Fibroblast of lung (primary cell): Measurements from ENCODE around the gene KLC1. TPM values are rescaled to one million over a fixed set of nuclear protein-coding genes. Genes with fewer than 3 reads are reported as not detected.

ENCODE experiments used
- DNase-seq, 2 donors: peaks; one replicate each; pipeline versions ENCODE4 v3.0.0 to v3.0.0-alpha.2; 2010; ENCODE audit warnings: low read depth in 2 of 2
- H2AFZ ChIP-seq: 2 replicates; pipeline ENCODE4 v1.5.1; 2012; ENCODE audit warnings: low read length, control low read depth, inconsistent platforms
- H3K27ac ChIP-seq: 2 replicates; pipeline ENCODE4 v1.5.1; 2011; ENCODE audit warnings: low read length, control low read depth; ENCODE audit not compliant: insufficient read depth
- H3K27me3 ChIP-seq: 2 replicates; pipeline ENCODE4 v1.5.1; 2011; ENCODE audit warnings: mild to moderate bottlenecking, low read length; ENCODE audit not compliant: control insufficient read depth, insufficient read depth
- H3K36me3 ChIP-seq: 2 replicates; pipeline ENCODE4 v1.5.1; 2011; ENCODE audit warnings: low read length; ENCODE audit not compliant: control insufficient read depth, insufficient read depth
- H3K4me1 ChIP-seq: 2 replicates; pipeline ENCODE4 v1.5.1; 2011; ENCODE audit warnings: low read length; ENCODE audit not compliant: control insufficient read depth, insufficient read depth; ENCODE audit errors: extremely low read depth
- H3K4me2 ChIP-seq: 2 replicates; pipeline ENCODE4 v1.5.1; 2011; ENCODE audit warnings: low read length, control low read depth; ENCODE audit not compliant: insufficient read depth; ENCODE audit errors: extremely low read depth
- H3K4me3 ChIP-seq, 4 experiments: fragments of 200-600 bp in 1 of 4; sonication (generic) in 1 of 4; replicated peaks in 1 of 4; 2 replicates each; pipeline ENCODE4 v1.5.1; 2011 to 2016; ENCODE audit warnings: low read length in 4 of 4, low read depth in 3 of 4, mild to moderate bottlenecking in 3 of 4, control low read depth in 2 of 4, inconsistent platforms in 1 of 4, mixed read lengths in 1 of 4; ENCODE audit not compliant: insufficient read depth in 1 of 4; ENCODE audit errors: control extremely low read depth in 1 of 4
- H3K79me2 ChIP-seq: 2 replicates; pipeline ENCODE4 v1.5.1; 2012; ENCODE audit warnings: mild to moderate bottlenecking, low read length, inconsistent platforms; ENCODE audit not compliant: control insufficient read depth, insufficient read depth
- H3K9ac ChIP-seq: 2 replicates; pipeline ENCODE4 v1.5.1; 2011; ENCODE audit warnings: mild to moderate bottlenecking, low read length, control low read depth; ENCODE audit not compliant: insufficient read depth
- H3K9me3 ChIP-seq: 2 replicates; pipeline ENCODE4 v1.5.1; 2012; ENCODE audit warnings: low read depth, low read length; ENCODE audit not compliant: control insufficient read depth, insufficient read depth
- H4K20me1 ChIP-seq: 2 replicates; pipeline ENCODE4 v1.5.1; 2011; ENCODE audit warnings: low read length; ENCODE audit not compliant: control insufficient read depth, insufficient read depth; ENCODE audit errors: extremely low read depth
- CTCF ChIP-seq, 2 donors: IDR thresholded peaks in 1 of 2; conservative IDR thresholded peaks in 1 of 2; 1 replicate in 1 of 2; 2 replicates in 1 of 2; pipeline ENCODE4 v1.5.1; 2011 to 2012; ENCODE audit warnings: low read length in 2 of 2, control low read depth in 1 of 2, inconsistent platforms in 1 of 2, low read depth in 1 of 2, mild to moderate bottlenecking in 1 of 2
- EZH2 ChIP-seq: IDR thresholded peaks from 2 replicates; pipeline ENCODE4 v1.5.1; 2012; ENCODE audit warnings: low read length, control low read depth, mild to moderate bottlenecking; ENCODE audit errors: missing control alignments
- polyA plus RNA-seq, 2 donors: library from polyadenylated mRNA; depleted of rRNA in 1 of 2; stranded (reverse) in 1 of 2; unstranded in 1 of 2; fragments of >200 nt; gene quantifications; 2 replicates each; pipeline ENCODE4 v1.2.1, GENCODE V29; 2011 to 2012; ENCODE audit warnings: missing spikeins in 1 of 2
- total RNA-seq: library from RNA; depleted of rRNA; stranded (reverse); fragments of >200 nt; gene quantifications from 2 replicates; pipeline ENCODE4 v1.2.1, GENCODE V29; 2014

Gene KLC1
- total and polyA plus RNA-seq, 2 donors (not counting 1 experiment from before 2014, with no cell fraction given), result 180 to 219 TPM

GRCh38 chr14:103623883-103624482 is 5.0 kb upstream of the KLC1 start:
- Histone ChIP-seq H3K36me3 (no peaks in the 10 kb centered on the region), H3K9ac (peak overlapping the region; percentile 1), H3K79me2 (no peaks in the 10 kb centered on the region), H3K4me3 (no peak overlapping the region), H2AFZ (peak overlapping the region; percentile 46), H3K9me3 (no peaks in the 10 kb centered on the region), H3K27ac (peak overlapping the region; percentile 27), H3K4me2 (peak overlapping the region; percentile 51), H4K20me1 (no peaks in the 10 kb centered on the region), H3K27me3 (no peaks in the 10 kb centered on the region), H3K4me1 (peaks cover 25% of the 10 kb centered on the region)
- DNase-seq, result no peak
- no peak for TF ChIP-seq EZH2
- TF ChIP-seq CTCF (conservative IDR thresholded peaks at IDR 0.05 in 1 of 2, IDR thresholded peaks at IDR 0.05 in 1 of 2; ENCODE audit: low read depth in 1 of 2, low read length in 2 of 2), result no peak

GRCh38 chr14:103624860-103625259 is 4.2 kb upstream of the KLC1 start:
- Histone ChIP-seq H3K4me2 (no peak overlapping the region), H3K79me2 (peaks cover 8% of the 10 kb centered on the region), H3K36me3 (no peaks in the 10 kb centered on the region), H2AFZ (peak overlapping the region; percentile 53), H3K4me1 (peaks cover 25% of the 10 kb centered on the region), H3K27ac (peak overlapping the region; percentile 54), H3K9me3 (no peaks in the 10 kb centered on the region), H3K27me3 (no peaks in the 10 kb centered on the region), H3K4me3 (no peak overlapping the region), H3K9ac (peak overlapping the region; percentile 4), H4K20me1 (no peaks in the 10 kb centered on the region)
- TF ChIP-seq EZH2 (no peak), CTCF (conservative IDR thresholded peaks at IDR 0.05 in 1 of 2, IDR thresholded peaks at IDR 0.05 in 1 of 2; ENCODE audit: low read depth in 1 of 2, low read length in 2 of 2) (no peak)
- peak; percentile 53 to 73 for DNase-seq

- peak overlapping the region; percentile 25 for H3K4me2 ChIP-seq
- peaks cover 15% of the 10 kb centered on the region for H3K79me2 ChIP-seq
- no peaks in the 10 kb centered on the region for H3K27me3 ChIP-seq
- H4K20me1 ChIP-seq, result peaks cover 3% of the 10 kb centered on the region
- peaks cover 25% of the 10 kb centered on the region for H3K4me1 ChIP-seq
- no peak overlapping the region for H3K9ac ChIP-seq
- H3K27ac ChIP-seq, result peak overlapping the region; percentile 54
- H3K4me3 ChIP-seq, result no peak overlapping the region
- no peak overlapping the region for H2AFZ ChIP-seq
- no peak for DNase-seq
- no peaks in the 10 kb centered on the region for H3K36me3 ChIP-seq
- no peak for TF ChIP-seq EZH2
- no peak for TF ChIP-seq CTCF (conservative IDR thresholded peaks at IDR 0.05 in 1 of 2, IDR thresholded peaks at IDR 0.05 in 1 of 2; ENCODE audit: low read depth in 1 of 2, low read length in 2 of 2)
- H3K9me3 ChIP-seq, result no peaks in the 10 kb centered on the region
These were observed 3.5 kb upstream of the KLC1 start for GRCh38 chr14:103625356-103626095.
